ENCODE data around the gene LRRIQ3.

DNA sequence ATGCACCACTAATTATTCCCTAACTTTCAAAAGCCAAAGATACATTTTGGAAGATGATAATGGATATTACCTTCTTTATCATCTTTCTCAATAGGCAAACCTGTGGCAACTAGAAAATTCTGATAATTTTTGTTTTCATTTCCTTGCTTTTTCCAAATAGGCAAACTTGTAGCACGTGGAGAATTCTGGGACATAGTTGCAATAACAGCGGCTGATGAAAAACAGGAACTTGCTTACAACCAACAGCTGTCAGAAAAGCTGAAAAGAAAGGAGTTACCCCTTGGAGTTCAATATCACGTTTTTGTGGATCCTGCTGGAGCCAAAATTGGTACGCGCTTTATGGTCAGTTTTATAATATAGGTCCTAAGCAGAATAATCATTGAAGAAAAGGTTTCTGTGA lies 1.5 kb upstream of the LRRIQ3 start:
- TF ChIP-seq, protein P1, sequence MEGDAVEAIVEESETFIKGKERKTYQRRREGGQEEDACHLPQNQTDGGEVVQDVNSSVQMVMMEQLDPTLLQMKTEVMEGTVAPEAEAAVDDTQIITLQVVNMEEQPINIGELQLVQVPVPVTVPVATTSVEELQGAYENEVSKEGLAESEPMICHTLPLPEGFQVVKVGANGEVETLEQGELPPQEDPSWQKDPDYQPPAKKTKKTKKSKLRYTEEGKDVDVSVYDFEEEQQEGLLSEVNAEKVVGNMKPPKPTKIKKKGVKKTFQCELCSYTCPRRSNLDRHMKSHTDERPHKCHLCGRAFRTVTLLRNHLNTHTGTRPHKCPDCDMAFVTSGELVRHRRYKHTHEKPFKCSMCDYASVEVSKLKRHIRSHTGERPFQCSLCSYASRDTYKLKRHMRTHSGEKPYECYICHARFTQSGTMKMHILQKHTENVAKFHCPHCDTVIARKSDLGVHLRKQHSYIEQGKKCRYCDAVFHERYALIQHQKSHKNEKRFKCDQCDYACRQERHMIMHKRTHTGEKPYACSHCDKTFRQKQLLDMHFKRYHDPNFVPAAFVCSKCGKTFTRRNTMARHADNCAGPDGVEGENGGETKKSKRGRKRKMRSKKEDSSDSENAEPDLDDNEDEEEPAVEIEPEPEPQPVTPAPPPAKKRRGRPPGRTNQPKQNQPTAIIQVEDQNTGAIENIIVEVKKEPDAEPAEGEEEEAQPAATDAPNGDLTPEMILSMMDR (IDR thresholded peaks at IDR 0.05), result no peak
- no peak for TF ChIP-seq POLR2A (IDR thresholded peaks at IDR 0.05)
